ENCODE results near the gene HOTAIR.

Gene HOTAIR

GRCh38 chr12:53998110-53998899 lies 23.6 kb upstream of the HOTAIR start:
- DNase-seq = no peak

- DNase-seq = no peak
Measured at GRCh38 chr12:53997204-53998109, 22.7 kb upstream of the HOTAIR start.

GRCh38 chr12:53996240-53997203 lies 21.8 kb upstream of the HOTAIR start:
- no peak for DNase-seq

GRCh38 chr12:53995378-53996239 lies 20.9 kb upstream of the HOTAIR start:
- DNase-seq = no peak

DNA sequence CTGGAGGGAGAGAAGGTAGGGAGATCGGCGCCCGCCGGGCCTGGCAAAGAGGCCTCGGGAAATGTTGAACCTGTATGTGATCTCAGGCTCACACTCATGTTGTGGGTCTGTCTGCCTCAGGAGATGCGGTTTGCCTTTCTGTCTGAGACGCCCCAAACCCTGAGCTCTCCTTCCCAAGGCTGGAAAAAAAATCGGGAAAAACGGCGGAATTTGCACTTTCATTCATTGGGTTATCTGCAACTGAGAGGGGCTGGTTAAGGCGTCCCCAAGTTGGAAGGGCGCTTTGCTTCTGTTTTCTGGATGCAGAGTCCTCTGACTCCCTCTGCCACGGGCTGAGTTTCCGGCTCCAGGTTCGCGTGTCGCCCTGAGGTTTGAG lies 20.2 kb upstream of the HOTAIR start:
- DNase-seq = no peak

DNA sequence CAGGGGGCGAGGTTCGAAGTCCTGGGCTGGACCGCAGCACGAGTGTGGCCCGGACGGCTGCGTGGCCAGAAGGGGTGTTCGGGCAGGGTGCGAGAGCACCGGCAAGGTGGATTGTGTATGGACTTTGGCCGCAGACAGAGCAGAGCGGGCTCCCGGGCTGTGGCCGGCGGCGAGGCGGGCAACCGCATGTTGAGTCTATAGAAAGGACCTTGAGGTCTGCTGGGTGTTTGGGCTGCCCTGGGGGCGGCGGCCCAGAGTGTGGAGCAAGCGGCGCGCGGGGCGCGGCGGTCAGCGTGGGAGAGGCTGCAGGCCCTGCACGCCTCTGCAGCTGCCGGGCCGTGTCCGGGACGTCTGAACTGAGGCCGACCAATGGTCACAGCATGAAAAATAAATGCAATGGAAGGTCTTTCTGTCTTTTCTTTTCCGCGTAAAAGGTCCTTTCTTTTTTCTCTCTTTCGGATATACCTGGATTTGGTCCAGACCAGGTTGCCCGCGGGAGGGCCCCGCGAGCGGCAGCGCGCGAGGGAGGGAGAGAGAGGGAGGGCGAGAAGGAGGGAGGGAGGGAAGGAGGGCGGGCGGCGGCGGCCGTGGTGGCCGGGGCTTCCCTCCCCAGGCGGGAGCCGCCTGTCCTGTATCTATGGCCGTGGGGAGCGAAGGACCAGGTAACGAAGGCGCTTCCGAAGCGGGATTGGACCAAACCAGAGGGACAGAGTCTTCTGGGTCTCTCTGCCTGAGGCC lies 19.7 kb upstream of the HOTAIR start:
- no peak for DNase-seq

GRCh38 chr12:53994009-53994263 lies 19.2 kb upstream of the HOTAIR start:
- DNase-seq = no peak

DNA sequence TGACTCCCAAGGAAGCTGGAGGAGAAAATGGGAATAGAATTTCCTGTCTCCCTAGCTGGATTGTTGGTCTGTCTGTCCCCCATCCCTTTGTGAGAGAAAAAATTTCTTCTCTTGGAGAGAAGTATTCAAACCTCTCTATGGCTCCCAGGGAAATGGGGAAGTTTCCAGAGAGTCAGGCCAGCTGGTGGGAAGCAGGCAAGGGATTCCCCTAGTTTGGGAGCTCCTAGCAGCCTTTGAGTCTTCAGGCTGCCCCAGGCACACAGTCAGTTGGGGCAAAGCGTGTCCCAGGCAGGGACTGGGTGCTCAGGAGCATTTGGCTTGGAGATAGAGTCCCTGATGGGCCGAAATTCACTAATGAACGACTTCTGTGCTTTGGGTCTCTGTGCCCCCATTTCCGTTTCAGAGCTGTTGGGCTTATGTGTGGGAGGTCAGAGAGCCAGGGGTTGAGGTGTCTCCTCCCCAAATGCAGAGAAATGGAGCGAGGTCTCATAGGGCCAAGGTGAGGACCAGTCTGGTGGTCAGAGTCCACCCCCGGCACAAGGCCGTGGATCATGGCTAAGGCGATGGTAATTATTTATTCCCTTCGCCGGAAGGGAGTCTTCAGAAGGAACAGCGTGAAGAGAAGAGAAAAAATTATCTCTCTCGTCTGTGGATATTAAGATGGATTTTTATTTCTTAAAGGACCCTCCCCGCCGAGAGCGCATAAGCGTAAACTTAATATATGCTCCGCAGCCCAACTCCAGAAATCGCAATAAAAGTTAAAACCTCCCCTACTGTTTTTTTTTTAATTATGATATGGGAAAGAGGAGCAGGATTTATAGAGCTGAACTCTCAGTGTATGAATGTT lies 18.6 kb upstream of the HOTAIR start:
- no peak for DNase-seq

DNA sequence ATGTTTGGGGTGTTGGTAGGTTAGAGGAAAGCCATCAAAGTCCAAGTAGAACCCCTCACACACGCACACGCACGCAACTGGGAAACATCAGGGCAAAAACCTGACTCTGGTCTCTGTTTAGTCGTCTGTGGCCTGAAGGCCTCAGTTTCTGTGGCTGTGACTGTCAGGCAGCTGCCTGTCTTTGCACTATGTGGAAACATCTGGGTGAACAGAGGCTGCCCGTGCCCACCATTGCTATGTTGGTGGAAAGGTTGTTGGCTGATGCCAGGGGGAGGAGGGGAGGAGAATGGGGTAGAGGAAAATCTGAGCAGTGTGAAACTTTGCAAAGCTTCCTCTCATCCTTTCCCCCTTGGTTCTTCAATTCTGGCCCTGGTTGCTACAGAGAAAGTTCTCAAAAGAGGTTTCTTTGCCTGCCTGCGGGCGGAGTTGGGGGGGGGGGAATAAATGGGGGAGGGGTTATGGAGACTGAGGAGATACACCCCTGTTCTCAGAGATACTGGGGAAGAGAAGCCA lies 17.7 kb upstream of the HOTAIR start:
- no peak for DNase-seq

- no peak for DNase-seq
Measured at GRCh38 chr12:53991077-53991460, 16.3 kb upstream of the HOTAIR start.

DNA sequence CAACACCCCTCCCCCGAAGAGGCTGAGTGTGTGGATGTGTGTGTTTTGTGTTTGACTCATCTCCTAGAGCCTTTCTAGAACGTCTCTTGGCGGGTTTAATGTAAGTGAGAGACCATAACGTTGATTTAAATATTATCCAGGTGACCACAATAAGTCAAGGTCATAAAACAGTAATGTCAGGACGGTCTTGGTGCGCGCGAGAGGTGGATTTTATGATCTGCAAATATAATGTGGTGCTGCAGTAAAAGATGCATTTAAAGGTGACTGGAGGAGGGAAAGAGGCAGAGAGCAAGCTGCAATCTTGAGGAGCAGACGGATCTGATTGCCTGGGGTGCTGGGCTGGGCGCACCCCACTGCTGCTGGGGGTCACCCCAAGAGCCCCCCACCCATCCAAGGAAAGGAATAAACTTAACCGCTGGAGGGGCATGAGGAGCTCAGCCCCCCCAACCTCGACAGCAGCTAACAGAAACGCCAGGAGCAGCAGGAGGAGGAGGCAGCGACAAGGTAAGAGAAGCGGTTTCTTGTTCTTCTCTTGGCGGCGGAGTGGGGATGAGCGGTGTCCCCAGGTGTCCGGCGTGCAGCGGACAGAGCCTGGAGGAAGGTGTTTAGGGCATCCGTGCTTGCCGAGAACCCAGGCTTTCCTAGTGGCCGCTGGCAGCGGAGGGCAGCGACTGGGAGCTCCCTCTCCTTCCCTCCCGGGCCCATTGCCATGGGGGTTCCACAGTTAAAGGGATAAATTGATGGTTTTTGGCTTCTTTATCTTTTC lies 15.7 kb upstream of the HOTAIR start:
- DNase-seq = peak; percentile 26

DNA sequence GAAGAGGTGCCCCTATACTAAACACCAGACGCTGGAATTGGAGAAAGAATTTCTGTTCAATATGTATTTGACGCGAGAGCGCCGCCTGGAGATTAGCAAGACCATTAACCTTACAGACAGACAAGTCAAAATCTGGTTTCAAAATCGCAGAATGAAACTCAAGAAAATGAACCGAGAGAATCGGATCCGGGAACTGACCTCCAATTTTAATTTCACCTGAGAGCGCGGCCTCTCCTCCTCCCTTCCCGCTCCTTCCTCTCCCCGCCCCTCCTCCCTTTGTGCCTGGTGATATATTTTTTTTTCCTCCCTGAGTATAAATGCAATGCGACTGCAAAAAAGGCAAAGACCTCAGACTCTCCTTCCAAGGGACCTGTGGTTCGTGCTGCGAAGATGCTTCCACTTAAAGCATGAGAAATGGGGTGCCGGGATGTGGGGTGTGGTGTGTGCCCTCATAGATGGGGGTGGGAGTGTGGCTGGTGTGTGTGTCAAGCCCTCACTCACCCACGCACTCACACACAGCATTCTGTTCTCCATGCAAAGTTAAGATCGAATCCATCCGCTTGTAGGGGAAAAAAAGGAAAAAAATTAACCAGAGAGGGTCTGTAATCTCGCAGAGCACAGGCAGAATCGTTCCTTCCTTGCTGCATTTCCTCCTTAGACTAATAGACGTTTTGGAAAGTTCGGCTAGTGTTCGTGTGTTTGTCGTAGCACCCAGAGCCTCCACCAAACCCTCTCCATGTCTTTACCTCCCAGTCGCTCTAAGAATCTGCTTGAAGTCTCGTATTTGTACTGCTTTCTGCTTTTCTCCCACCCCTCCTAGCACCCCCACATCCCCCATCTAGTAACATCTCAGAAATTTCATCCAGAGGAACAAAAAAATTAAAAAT lies 14.7 kb upstream of the HOTAIR start:
- no peak for DNase-seq

GRCh38 chr12:53988541-53989226 lies 13.9 kb upstream of the HOTAIR start:
- DNase-seq = no peak

GRCh38 chr12:53987787-53988230 lies 13.1 kb upstream of the HOTAIR start:
- no peak for DNase-seq

DNA sequence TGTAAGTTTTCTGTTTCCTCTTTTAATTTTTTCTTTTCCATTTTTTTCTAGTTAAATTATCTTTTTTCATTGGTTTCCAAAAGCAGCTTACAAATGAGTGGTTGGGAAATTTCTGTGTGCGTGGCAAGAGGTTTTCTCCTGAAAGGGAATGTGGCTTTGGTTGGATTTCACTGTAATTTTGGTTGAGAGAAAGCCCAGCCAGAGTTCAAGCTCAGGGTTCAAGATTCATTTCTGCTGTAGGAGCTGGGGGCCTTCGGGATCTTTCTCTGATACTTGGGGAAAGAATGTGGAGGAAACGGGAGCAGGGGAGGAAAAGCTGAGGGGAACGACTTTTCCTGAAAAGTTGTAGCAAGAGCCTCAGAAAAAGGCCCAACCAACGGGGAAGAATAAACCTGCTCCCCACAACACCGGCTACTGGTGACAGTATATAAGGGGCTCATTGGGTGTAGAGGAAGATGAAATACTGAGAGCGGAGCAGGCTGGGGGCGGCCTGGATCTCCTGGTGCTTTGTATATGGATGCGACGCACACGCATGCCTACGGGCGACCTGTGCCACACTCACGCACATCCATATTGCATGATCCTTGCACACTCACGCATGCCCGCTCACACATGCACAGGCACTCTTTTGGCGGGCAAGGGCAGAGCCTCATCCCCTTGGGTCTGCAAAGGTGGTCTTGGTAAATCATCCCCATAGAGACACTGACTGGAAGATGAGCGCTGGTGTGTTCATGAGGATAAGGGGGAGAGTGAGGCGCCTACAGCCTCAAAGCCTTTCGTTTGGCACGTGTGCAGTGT lies 12.1 kb upstream of the HOTAIR start:
- no peak for DNase-seq

DNA sequence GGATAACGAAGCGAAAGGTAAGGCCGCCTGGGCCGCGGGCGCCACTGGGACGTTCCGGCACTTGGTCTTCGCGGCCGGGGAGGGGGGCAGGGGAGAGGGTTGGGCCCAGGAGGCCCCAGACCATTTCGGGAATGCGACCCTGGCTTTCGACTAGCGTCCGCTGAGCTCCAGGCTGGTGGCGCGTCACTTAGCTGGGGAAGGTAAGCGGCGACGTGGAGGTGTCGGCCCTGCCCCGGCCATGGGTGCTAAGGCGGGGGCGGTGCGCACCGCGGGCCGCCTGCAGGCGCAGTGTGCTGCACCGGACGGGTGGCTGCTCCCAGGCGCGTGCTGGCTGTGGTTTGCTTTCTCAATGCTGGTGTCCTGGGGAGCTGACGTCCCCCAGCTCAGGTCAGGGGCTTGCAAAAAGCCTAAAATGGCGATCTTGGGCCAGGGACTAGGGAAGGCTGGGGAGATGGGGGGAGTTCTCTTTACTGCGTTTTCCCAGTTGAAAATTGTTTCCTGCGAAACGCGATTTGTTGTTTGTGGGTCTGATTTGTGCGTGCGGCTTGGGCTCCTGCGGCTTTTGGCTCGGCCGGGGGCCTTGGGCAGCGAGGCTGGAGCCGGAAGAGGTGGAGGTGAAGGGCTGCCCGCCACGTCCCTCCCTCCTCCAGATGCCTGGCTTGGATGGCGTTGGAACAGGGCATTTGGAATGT lies 11.4 kb upstream of the HOTAIR start:
- no peak for DNase-seq

Measured in DMS153 (cell line).